C4-2B (cell line): ENCODE data around the gene STX8.

Experiments
- H3K27ac ChIP-seq: fragments of 450-650 bp; 2 replicates; pipeline ENCODE4 v1.5.1; 2017
- ZFX ChIP-seq: fragments of 450-650 bp; IDR thresholded peaks from 2 replicates; pipeline ENCODE4 v1.6.1; 2017
- TF ChIP-seq, protein P1 (sequence below): fragments of 450-650 bp; conservative IDR thresholded peaks from 2 replicates; pipeline ENCODE4 v1.5.1; 2017; ENCODE audit warnings: mild to moderate bottlenecking

The STX8 gene

DNA sequence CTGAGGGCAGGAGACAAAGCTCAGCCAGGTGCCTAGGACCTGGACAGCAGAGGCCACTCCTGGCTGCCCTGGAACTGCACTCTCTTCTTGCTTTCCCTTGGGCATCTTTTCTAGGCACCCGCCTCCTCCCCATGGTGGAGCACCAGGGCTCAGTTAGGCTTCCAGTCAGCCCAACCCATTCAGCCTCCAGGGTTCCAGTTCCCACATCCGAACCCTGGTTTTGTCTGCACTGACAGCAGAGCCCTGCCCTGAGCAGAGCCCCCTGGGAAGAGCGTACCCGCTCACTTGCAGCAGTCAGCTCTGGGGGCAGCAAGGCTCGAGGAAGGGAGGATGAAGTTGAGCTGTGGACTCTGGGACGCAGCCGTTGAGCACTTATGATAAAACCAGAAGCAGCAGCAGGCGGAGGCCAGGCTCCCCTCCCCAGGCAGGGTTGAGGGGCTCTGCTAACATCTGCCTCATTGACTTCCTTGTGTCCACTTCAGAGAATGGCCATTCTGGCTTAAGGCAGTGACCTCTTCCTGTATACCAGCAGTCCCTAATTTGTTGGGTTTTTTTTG, 341.2 kb downstream of the STX8 start:
- TF ChIP-seq, protein P1, sequence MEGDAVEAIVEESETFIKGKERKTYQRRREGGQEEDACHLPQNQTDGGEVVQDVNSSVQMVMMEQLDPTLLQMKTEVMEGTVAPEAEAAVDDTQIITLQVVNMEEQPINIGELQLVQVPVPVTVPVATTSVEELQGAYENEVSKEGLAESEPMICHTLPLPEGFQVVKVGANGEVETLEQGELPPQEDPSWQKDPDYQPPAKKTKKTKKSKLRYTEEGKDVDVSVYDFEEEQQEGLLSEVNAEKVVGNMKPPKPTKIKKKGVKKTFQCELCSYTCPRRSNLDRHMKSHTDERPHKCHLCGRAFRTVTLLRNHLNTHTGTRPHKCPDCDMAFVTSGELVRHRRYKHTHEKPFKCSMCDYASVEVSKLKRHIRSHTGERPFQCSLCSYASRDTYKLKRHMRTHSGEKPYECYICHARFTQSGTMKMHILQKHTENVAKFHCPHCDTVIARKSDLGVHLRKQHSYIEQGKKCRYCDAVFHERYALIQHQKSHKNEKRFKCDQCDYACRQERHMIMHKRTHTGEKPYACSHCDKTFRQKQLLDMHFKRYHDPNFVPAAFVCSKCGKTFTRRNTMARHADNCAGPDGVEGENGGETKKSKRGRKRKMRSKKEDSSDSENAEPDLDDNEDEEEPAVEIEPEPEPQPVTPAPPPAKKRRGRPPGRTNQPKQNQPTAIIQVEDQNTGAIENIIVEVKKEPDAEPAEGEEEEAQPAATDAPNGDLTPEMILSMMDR: no peak
- no peak overlapping the region for H3K27ac ChIP-seq

DNA sequence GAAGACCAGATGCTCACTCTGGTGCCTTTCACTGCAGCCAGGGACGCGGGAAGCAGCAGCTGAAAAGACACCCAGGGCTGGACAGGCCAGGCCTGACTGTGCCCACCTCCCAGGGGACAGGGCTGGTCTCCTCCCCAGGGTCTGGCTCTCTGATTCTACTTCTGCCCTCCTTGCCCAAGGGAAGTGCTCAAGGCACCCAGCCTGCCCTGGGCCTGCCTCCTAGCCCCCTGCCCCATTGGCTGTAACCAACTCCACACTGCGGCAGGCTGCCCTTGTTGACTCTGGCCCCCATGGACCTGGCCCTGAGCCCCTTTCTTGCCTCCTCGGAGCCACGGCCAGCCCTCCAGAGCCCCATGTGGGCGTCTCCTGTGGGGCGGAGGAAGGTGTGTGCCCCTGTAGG, 341.9 kb downstream of the STX8 start:
- no peak overlapping the region for H3K27ac ChIP-seq
- no peak for TF ChIP-seq ZFX
- TF ChIP-seq, protein P1: no peak

DNA sequence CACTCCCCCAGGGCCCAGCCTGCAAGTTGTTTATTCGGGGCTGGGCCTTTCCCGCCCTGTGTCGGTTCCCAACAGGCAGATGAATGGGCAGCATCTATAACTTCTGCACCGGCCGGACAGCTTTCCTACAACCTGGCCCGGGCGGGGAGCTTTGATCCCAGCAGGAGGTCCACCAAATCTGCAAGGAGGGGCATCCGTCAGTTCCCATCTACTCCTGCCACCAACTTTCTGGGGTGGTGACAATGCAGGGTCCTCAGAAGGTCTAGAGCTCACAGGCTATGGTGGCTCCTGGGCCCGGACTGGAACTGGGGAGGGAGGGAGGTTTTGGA, 342.4 kb downstream of the STX8 start:
- TF ChIP-seq ZFX: no peak
- TF ChIP-seq, protein P1: no peak
- H3K27ac ChIP-seq: no peak overlapping the region

DNA sequence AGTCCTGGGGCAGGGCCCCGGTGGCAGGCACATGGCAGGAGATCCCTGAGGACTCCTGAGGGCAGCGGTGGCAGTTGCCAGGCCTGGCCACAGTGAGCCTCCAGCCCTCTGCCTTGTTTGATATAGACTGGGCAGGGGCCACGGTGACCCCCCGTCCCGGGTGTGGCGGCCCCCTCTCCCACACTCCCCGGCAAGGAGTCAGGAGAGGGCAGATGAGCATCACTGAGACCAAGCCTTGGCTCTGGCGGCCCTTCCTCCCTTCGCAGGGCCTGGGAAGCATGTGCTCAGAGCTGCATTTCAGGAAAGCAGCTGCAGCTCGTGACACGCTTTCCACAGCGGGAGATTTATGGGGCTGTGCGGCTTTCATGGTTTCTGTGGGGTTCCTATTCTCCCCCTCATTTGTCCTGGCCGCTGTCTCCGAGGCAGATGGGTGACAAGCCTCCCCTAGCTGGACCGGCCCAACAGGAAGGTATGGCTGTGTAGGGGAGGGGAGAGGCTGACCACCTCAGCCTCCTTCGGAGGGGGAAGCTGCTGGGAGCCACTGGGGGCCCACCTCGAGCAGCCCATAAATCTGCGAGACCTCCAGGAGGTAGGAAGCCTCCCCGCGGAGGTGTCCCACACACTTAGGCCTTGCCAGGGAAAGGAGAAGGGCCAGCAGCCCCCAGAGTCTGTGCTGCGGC, 342.9 kb downstream of the STX8 start:
- no peak for TF ChIP-seq ZFX
- TF ChIP-seq, protein P1: no peak
- H3K27ac ChIP-seq: no peak overlapping the region

DNA sequence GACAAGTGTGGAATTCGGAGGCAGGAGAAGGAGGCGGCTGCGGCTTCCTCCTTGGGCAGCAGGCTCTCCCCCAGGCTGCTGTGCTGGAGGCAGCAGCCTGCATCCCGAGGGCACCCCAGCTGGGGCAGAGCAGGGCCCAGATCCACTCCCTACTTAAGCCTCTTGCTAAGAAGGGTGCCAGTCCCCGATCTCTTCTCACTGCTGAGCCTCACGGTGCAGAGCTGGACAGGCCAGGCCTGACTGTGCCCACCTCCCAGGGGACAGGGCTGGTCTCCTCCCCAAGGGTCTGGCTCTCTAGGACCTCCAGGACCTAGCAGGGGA, 343.5 kb downstream of the STX8 start:
- TF ChIP-seq, protein P1: no peak
- no peak for TF ChIP-seq ZFX
- no peak overlapping the region for H3K27ac ChIP-seq

DNA sequence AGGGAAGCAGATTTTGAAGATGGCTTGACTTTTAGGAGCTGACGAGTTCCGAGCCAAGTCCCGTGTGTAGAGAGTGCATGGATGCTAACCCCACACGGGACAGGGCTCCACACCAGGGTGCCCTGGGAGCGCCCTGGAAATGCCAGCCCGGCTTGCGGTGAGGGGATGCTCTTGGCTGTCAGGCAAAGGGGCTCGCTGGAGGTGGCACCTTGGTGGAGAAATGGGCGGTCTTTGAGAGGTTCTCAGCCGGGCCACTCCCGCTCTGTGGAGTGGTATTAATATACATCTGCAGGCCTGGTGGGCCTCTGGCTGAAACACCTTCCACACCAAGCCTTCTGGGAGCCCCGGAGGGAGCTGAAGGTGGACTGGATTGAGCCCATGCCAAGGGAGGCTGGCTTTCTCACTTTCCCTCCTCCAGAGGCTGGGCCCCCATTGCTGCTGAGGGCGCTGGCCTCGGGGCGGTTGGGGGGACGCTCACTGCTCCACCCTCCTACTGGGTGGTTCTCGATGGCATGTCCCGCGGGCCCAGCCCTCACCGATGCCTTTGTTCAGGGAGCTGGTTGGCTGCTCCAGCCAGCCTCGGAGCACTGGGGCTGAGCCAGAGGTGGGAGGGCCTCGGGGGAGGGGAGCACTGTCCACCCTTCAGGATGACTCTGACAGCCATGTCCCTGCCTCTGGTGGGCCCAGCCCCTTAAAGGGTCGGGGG, 344.0 kb downstream of the STX8 start:
- no peak overlapping the region for H3K27ac ChIP-seq
- TF ChIP-seq, protein P1: no peak
- TF ChIP-seq ZFX: no peak

DNA sequence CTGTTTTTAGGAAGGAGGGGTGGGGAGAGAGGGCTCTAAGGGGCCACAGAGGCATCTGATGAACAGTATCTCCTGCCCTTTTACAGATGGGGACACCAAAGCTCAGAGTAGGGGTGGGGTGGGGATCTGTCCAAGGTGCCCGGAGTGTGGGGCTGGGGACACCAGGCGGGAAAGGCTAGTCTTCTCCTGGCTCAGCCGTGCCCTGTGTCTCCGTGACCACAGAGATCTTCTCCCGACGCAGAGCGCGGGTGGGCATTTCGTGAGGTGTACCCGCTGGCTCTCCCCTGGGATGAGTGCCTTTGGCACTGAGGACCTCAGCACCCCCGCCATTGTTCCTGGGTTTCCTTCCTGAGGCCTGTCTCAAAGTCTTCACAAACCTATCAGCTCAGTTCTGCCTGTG, 344.8 kb downstream of the STX8 start:
- H3K27ac ChIP-seq: no peak overlapping the region

More for the DNA sequence above, 344.8 kb downstream of the STX8 start:
- TF ChIP-seq ZFX: no peak
- TF ChIP-seq, protein P1: no peak
